Large intestine (tissue), 12 donors: ENCODE data around the gene NAV1. TPM values are rescaled to one million over a fixed set of nuclear protein-coding genes. Genes with fewer than 3 reads are reported as not detected.
"Not testable (repeated sequence)": the region's sequence is repeated elsewhere in the genome, so short reads cannot be mapped to it uniquely, and the experiment has no call there.

Source experiments
- DNase-seq, 2 donors: peaks; one replicate each; pipeline versions ENCODE4 v3.0.0 to v3.0.0-alpha.2; 2013
- H3K27ac ChIP-seq: one replicate; pipeline ENCODE4 v1.5.1; 2013; ENCODE audit warnings: low read length
- H3K27me3 ChIP-seq: 2 replicates; pipeline ENCODE4 v1.6.1; 2013; ENCODE audit warnings: low read length; ENCODE audit not compliant: control insufficient read depth, insufficient read depth
- H3K36me3 ChIP-seq: 2 replicates; pipeline ENCODE4 v1.6.1; 2013; ENCODE audit warnings: low read length; ENCODE audit not compliant: control insufficient read depth, insufficient read depth
- H3K4me1 ChIP-seq: one replicate; pipeline ENCODE4 v1.6.1; 2013; ENCODE audit warnings: low read length; ENCODE audit not compliant: control insufficient read depth, insufficient read depth
- H3K4me3 ChIP-seq: one replicate; pipeline ENCODE4 v1.5.1; 2013; ENCODE audit warnings: low read length
- H3K9me3 ChIP-seq: one replicate; pipeline ENCODE4 v1.6.1; 2013; ENCODE audit warnings: mild to moderate bottlenecking, low read depth, low read length, moderate library complexity; ENCODE audit not compliant: control insufficient read depth
- WGBS: methylation state at CpG from one replicate; pipeline ENCODE4 v1.1.5; 2013; ENCODE audit warnings: low lambda C conversion rate; ENCODE audit not compliant: insufficient coverage; 5-methylcytosine and 5-hydroxymethylcytosine counted together
- long read RNA-seq, 11 donors: transcript quantifications; one replicate each; lab custom pipeline, GENCODE V29; 2026
- polyA plus RNA-seq: library from polyadenylated mRNA; unstranded; fragments of 120-200 nt; gene quantifications from one replicate; pipeline ENCODE4 v1.2.1, GENCODE V29; 2013

Gene NAV1, protein sequence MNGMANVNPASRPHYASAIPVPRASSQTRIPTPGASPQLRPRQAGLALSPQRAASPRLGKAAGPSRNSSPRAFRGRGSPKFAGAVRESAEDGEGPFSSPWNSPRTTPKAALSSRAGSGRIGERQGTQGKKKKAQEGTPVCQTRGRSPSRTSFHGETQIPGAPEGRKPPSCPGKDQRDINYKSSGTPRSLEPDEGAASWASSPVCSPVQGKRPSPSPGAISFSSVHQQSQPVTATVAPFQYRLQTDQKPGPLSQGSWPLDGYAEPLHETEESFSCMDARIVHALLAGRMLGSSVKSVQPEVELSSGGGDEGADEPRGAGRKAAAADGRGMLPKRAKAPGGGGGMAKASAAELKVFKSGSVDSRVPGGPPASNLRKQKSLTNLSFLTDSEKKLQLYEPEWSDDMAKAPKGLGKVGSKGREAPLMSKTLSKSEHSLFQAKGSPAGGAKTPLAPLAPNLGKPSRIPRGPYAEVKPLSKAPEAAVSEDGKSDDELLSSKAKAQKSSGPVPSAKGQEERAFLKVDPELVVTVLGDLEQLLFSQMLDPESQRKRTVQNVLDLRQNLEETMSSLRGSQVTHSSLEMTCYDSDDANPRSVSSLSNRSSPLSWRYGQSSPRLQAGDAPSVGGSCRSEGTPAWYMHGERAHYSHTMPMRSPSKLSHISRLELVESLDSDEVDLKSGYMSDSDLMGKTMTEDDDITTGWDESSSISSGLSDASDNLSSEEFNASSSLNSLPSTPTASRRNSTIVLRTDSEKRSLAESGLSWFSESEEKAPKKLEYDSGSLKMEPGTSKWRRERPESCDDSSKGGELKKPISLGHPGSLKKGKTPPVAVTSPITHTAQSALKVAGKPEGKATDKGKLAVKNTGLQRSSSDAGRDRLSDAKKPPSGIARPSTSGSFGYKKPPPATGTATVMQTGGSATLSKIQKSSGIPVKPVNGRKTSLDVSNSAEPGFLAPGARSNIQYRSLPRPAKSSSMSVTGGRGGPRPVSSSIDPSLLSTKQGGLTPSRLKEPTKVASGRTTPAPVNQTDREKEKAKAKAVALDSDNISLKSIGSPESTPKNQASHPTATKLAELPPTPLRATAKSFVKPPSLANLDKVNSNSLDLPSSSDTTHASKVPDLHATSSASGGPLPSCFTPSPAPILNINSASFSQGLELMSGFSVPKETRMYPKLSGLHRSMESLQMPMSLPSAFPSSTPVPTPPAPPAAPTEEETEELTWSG (N-terminal part only)
- polyA plus RNA-seq = 9.7 TPM
- long read RNA-seq, donor 1 = 0 reads
- long read RNA-seq, donor 2 = 0 reads
- long read RNA-seq, donor 3 = 0 reads
- long read RNA-seq, donor 4 = 0 reads
- long read RNA-seq, donor 5 = 0 reads
- long read RNA-seq, donor 6 = 0 reads
- long read RNA-seq, donor 7 = 0 reads
- long read RNA-seq, donor 8, partial matches to known transcripts = 7 of 7 reads
- long read RNA-seq, donor 8, other reads (novel, unspliced or antisense) = 0 of 7 reads
- long read RNA-seq, donor 9, partial matches to known transcripts = 0 of 1 reads
- long read RNA-seq, donor 9, other reads (novel, unspliced or antisense) = 0 of 1 reads
- long read RNA-seq, donor 10, partial matches to known transcripts = 5 of 6 reads
- long read RNA-seq, donor 10, other reads (novel, unspliced or antisense) = 0 of 6 reads
- long read RNA-seq, donor 11 = 0 reads

DNA sequence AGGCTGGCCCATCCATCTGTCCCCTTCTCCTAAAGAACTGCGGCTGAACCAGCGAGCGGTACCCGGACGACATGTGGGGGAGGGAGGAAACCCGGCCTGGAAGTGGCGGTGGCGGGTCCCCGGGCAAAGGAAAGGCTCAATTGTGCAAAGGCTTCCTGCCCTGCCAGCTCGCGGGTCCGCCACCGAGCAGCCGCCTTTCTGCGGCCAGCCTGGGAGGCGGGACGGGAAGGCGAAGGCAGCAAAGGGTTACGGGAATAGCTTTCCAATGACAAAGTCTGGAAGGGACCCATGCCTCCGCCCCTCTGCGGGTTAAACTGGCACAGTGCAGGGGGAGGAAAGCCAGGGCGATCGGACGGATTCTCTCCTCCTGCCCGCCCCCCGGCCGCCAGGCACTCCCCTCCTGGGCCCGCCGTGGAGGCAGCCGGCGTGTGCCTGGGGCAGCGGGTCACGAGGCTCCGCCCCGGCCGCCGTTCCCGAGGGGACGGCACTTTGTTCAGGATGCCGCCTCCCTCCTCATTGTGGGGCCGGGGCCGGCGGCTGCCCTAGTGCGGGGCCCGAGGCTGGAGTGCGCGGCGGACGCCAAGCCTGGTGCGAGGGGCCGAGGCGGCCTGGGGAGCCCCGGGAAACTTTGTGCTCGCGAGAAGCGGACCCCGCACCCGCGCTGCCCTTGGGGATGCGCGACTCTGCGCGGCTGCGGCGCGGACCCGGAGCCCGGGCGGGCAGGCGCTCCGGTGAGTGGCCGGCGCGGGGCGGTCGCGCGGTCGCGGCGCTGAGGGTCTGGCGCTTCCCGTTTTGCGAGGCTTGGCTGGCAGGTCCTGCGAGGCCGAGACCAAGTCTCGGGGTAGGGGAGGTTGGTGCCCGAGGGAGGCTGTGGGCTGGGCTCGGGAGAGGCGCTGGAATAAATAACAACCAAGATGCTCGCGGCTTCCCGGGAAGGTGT is at the start of gene NAV1:
Gene NAV1, plus strand, starts transcription at position 516 of the 940 bp plus-strand sequence. CDS start 83,758 bp downstream, outside the sequence.
- Histone ChIP-seq H3K27me3 (peaks cover 64% of the 10 kb centered on the region), H3K4me1 (peaks cover 10% of the 10 kb centered on the region), H3K27ac (peak within 1 kb of the TSS; percentile 18), H3K36me3 (no peaks in the 10 kb centered on the region), H3K9me3 (peaks cover 6% of the 10 kb centered on the region), H3K4me3 (peak within 1 kb of the TSS; percentile 52)
- peak in 1 of 2 donors; percentile 54 for DNase-seq
- WGBS = no CpG with 5 or more reads among the region's 93 CpGs

DNA sequence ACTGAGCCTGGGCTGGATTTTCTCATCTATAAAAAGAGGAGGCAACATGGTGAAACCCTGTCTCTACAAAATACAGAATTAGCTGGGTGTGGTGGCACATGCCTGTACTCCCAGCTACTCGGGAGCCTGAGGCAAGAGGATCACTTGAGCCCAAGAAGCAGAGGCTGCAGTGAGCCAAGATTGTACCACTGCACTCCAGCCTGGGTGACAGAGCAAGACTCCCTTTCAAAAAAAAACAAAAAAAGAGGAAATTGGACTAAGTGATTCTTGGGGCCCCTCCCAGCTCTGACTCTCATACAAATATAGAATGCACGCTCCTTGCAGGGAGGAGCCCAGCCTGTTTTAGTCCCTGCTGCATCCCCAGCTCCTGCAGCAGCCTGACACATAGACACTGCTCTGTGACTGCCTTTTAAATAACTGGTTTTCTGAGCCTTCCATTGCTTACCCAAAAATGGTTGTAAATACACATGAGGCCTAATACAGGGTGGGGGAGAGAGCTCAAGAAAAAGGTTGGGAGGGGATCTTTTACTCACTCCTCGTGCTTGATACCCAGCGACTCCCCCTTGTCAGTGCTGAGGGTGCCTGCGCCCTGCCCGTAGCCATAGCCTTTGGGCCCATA is 49.2 kb upstream of the NAV1 start:
- H3K9me3 ChIP-seq = no peaks in the 10 kb centered on the region
- 93% methylated on average over 2 of the region's 6 CpGs for WGBS
- peaks cover 17% of the 10 kb centered on the region for H3K4me1 ChIP-seq
- H3K27me3 ChIP-seq = no peaks in the 10 kb centered on the region
- no peak for DNase-seq
- H3K36me3 ChIP-seq = peaks cover 74% of the 10 kb centered on the region
- H3K27ac ChIP-seq = no peak overlapping the region
- no peak overlapping the region for H3K4me3 ChIP-seq

DNA sequence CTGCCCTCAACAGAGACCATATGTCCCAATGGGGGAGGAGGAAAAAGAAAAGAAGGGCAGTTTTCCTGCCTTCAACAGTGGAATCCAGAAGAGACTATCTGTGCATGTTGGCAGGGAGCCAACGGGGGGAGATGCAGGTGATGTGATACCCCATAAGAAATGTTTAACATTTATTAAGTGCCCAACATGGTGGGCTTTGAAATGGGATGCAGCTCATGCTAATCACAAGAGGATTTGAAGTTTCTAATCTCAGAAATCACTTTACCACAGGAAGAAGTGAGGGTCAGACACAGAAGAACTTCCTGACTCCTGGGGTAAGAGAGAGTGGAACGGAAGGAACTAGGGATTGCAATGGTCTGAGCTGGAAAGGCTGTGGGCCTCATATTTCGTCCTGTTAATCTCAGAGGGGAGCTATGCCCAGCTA is 48.2 kb upstream of the NAV1 start:
- H3K4me3 ChIP-seq = no peak overlapping the region
- no peak for DNase-seq
- WGBS = no CpG with 5 or more reads among the region's 3 CpGs
- no peaks in the 10 kb centered on the region for H3K9me3 ChIP-seq
- H3K27me3 ChIP-seq = no peaks in the 10 kb centered on the region
- no peak overlapping the region for H3K27ac ChIP-seq
- peaks cover 27% of the 10 kb centered on the region for H3K4me1 ChIP-seq
- H3K36me3 ChIP-seq = peaks cover 66% of the 10 kb centered on the region

DNA sequence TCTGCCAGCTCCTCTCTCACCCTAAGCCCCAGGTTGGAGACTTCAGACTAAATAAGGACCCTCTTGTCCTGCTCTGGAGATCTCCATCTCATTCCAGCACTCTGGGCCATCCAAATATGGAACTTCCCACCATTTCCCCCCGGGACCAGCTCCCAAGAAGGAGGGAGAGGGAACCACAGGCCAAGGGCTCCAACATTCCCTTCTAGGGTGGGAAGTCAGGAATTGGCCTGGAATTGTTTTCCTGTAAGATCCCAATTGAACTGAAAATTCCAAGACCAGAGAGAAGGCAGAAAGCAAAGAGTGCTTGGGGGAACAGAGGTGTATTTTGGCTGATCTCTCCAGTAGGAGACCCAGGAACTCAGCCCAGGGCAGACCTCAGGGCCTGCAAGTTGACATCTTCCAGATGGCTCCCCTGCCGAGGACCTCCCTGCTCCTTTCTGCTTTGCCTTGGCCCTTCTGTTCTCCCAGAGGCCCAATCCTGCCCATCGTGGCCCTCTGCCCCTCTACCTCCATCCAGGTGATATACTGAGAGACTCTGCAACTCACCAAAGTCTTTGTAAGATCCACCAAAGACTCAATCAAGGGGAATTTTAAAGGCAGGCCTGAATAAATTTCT is 46.9 kb upstream of the NAV1 start:
- Histone ChIP-seq H3K36me3 (peaks cover 56% of the 10 kb centered on the region), H3K27ac (peak overlapping the region; percentile 27), H3K9me3 (no peaks in the 10 kb centered on the region), H3K27me3 (no peaks in the 10 kb centered on the region), H3K4me3 (no peak overlapping the region), H3K4me1 (peaks cover 40% of the 10 kb centered on the region)
- no CpG with 5 or more reads among the region's 3 CpGs for WGBS
- DNase-seq = no peak

DNA sequence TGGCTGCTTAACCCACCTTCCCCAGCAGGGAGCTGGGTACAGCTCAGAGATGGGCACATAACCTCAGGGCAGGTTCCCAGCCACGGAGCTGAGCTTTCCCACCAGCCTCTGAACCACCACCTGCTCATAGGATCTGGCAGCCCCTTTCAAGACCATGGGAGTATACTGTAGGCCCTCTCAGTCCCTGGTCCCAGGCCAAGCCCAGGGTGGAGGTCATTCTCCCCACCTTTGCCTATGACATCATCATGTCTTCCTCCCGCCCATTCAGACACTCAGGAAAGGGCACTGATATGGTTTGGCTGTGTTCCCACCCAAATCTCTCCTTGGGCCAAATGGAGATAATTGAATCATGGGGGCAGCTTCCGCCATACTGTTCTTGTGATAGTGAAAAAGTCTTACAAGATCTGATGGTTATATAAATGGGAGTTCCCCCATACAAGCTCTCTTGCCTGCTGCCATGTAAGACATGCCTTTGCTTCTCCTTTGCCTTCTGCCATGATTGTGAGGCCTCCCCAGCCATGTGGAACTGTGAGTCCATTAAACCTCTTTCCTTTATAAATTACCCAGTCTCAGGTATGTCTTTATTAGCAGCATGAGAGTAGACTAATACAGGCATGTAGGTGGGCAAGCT is 45.8 kb upstream of the NAV1 start:
- Histone ChIP-seq H3K4me1 (peaks cover 40% of the 10 kb centered on the region), H3K27ac (peak overlapping the region; percentile 98), H3K36me3 (peaks cover 49% of the 10 kb centered on the region)
- not testable (repeated sequence) for H3K27me3 ChIP-seq, DNase-seq, H3K4me3 ChIP-seq, H3K9me3 ChIP-seq
- WGBS = no CpG with 5 or more reads among the region's 3 CpGs

DNA sequence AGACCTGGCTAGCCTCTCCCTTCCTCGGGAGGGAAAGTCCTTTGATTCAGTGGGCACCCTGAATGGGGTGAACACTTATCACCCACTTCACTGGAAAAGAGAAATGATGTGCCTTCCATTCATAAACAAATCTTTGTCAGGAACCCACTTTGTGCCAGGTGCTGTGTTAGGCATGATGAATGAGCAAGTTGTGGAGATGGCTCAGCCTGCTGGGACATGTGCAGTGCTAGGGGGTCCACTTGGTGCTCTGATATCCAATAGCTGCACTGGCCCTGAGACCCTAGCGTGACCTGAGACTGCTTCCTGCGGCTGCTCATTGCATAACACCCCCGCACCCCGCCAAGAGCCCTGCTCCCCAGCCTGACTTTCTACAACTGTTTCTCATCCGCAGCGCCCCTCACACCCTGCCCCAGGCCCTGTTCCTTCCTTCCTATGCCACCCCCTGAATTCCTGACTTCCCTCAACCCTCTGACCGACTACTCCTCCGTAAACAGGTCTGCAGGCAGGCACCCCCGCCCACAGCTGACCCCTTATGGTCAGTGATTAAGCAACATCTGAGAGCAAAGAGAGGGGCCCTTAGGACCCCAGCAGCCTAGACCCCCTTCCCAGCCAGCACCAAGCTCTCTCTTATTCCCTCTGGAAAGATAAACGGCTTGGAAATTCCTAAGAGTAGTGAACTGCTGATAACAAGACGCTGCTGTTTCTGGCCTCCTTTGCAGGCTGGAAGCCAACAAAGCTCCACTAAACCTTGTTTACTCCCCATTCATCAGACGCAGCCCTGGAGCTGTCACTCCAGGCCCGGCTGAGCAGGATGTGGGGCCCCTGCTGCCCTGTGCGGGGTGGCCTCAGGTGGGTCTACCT is 44.9 kb upstream of the NAV1 start:
- no peaks in the 10 kb centered on the region for H3K27me3 ChIP-seq
- H3K36me3 ChIP-seq = peaks cover 45% of the 10 kb centered on the region
- H3K27ac ChIP-seq = peak overlapping the region; percentile 98
- WGBS = no CpG with 5 or more reads among the region's 15 CpGs
- H3K9me3 ChIP-seq = no peaks in the 10 kb centered on the region
- peaks cover 40% of the 10 kb centered on the region for H3K4me1 ChIP-seq
- H3K4me3 ChIP-seq = no peak overlapping the region
- DNase-seq = peak in 1 of 2 donors; percentile 66

DNA sequence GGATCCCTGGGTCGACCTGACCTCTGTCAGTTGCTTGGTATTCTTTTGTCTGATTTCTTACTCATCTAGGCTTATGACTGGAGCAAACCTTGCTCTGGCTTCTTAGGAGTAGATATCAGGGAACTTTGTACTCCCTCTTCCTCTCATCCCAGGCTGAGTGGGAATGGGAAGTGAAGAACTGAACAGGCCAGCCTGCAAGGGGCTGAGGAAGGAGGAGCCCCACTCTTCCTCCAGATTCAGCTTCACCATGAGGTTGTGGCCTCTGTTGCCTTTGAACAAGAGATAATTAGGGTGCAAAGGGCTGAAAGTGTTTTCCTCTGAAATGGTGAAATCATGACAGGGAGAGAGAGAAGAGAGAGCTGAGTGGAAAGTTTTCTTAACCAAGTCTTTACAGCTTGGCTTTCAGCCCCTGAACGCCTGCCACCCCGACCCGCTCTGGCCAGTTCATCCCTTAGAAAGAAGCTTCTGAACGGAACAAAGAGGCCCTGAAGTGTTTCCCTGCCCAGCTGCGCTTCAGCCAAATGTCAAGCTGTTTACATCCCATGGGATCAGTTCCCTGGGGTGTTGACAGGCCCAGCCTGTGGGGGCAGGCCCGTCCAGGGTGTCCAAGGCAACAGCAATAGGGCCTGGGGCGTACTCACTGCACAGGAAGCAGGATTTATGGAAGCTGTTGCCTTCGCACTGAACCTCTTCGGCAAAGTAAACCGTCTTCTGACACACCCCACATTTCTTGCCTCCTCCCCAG is 43.2 kb upstream of the NAV1 start:
- H3K27me3 ChIP-seq = no peaks in the 10 kb centered on the region
- H3K4me3 ChIP-seq = no peak overlapping the region
- peak overlapping the region; percentile 98 for H3K27ac ChIP-seq
- WGBS = no CpG with 5 or more reads among the region's 11 CpGs
- peak; percentile 89 to 95 for DNase-seq
- H3K4me1 ChIP-seq = peaks cover 49% of the 10 kb centered on the region
- H3K36me3 ChIP-seq = peaks cover 31% of the 10 kb centered on the region
- no peaks in the 10 kb centered on the region for H3K9me3 ChIP-seq
